ENCODE results near the gene TBX2.
"Not testable (repeated sequence)": the region's sequence is repeated elsewhere in the genome, so short reads cannot be mapped to it uniquely, and the experiment has no call there.

Gene TBX2

GRCh38 chr17:61399131-61400065 is at the start of gene TBX2:
Gene TBX2 (plus strand): TSS chr17:61399843. CDS start chr17:61400177, 334 bp downstream.
- DNase-seq (ENCODE audit: low read depth in 3 of 3, low spot score in 1 of 3) = no peak

GRCh38 chr17:61351745-61352407 is 47.8 kb upstream of the TBX2 start:
- no peak for DNase-seq (ENCODE audit: low read depth in 3 of 3, low spot score in 1 of 3)

GRCh38 chr17:61352408-61352770 is 47.3 kb upstream of the TBX2 start:
- DNase-seq (ENCODE audit: low read depth in 3 of 3, low spot score in 1 of 3) = no peak

GRCh38 chr17:61352781-61353491 is 46.7 kb upstream of the TBX2 start:
- no peak for DNase-seq (ENCODE audit: low read depth in 3 of 3, low spot score in 1 of 3)

GRCh38 chr17:61353615-61354014 is 46.0 kb upstream of the TBX2 start:
- no peak for DNase-seq (ENCODE audit: low read depth in 3 of 3, low spot score in 1 of 3)

- no peak for DNase-seq (ENCODE audit: low read depth in 3 of 3, low spot score in 1 of 3)
These were observed 44.5 kb upstream of the TBX2 start for GRCh38 chr17:61354895-61355874.

GRCh38 chr17:61357061-61357460 is 42.6 kb upstream of the TBX2 start:
- not testable (repeated sequence) for DNase-seq (ENCODE audit: low read depth in 3 of 3, low spot score in 1 of 3)

- not testable (repeated sequence) for DNase-seq (ENCODE audit: low read depth in 3 of 3, low spot score in 1 of 3)
These were observed 40.1 kb upstream of the TBX2 start for GRCh38 chr17:61359513-61359912.

GRCh38 chr17:61360318-61360943 is 39.2 kb upstream of the TBX2 start:
- no peak for DNase-seq (ENCODE audit: low read depth in 3 of 3, low spot score in 1 of 3)

- no peak for DNase-seq (ENCODE audit: low read depth in 3 of 3, low spot score in 1 of 3)
These were observed 38.6 kb upstream of the TBX2 start for GRCh38 chr17:61361084-61361483.

GRCh38 chr17:61362396-61362795 is 37.2 kb upstream of the TBX2 start:
- DNase-seq (ENCODE audit: low read depth in 3 of 3, low spot score in 1 of 3) = no peak

GRCh38 chr17:61362852-61363600 is 36.6 kb upstream of the TBX2 start:
- DNase-seq (ENCODE audit: low read depth in 3 of 3, low spot score in 1 of 3) = no peak

- DNase-seq (ENCODE audit: low read depth in 3 of 3, low spot score in 1 of 3) = no peak
These were observed 35.8 kb upstream of the TBX2 start for GRCh38 chr17:61363601-61364462.

GRCh38 chr17:61364463-61364846 is 35.2 kb upstream of the TBX2 start:
- DNase-seq (ENCODE audit: low read depth in 3 of 3, low spot score in 1 of 3) = no peak

GRCh38 chr17:61366076-61366714 is 33.4 kb upstream of the TBX2 start:
- DNase-seq (ENCODE audit: low read depth in 3 of 3, low spot score in 1 of 3) = no peak

GRCh38 chr17:61366715-61367413 is 32.8 kb upstream of the TBX2 start:
- DNase-seq (ENCODE audit: low read depth in 3 of 3, low spot score in 1 of 3) = no peak

GRCh38 chr17:61368049-61368831 is 31.4 kb upstream of the TBX2 start:
- no peak for DNase-seq (ENCODE audit: low read depth in 3 of 3, low spot score in 1 of 3)

Measured in stimulated activated CD4-positive, alpha-beta T cell treated with anti-CD3 and anti-CD28 coated beads, TNF-alpha, amount 100 ng/mL, for 1 hour (primary cell).